Urothelium cell line (cell line): ENCODE measurements around the gene SPOCK2.

ENCODE experiments used
- DNase-seq: peaks from one replicate; pipeline ENCODE4 v3.0.0; 2011; ENCODE audit warnings: low spot score, mixed read lengths
- FAIRE-seq: peaks from 2 replicates; lab custom pipeline; 2011; peaks lifted over from hg19 to GRCh38; lab: Jason Lieb, UNC

The SPOCK2 gene

GRCh38 chr10:72090326-72090725, 2.0 kb upstream of the SPOCK2 start:
- FAIRE-seq, result no peak
- DNase-seq, result no peak

- no peak for DNase-seq
Observed at GRCh38 chr10:72089618-72090017, 1.3 kb upstream of the SPOCK2 start.

GRCh38 chr10:72088889-72089575, 681 bp upstream of the SPOCK2 start:
- FAIRE-seq (no peak), DNase-seq (no peak)

More at GRCh38 chr10:72089618-72090017, 1.3 kb upstream of the SPOCK2 start:
- FAIRE-seq, result no peak

- DNase-seq (no peak), FAIRE-seq (no peak)
Observed at GRCh38 chr10:72087392-72087968, 871 bp downstream of the SPOCK2 start.

- DNase-seq (no peak), FAIRE-seq (no peak)
Observed at GRCh38 chr10:72086466-72087391, 1.6 kb downstream of the SPOCK2 start.

GRCh38 chr10:72085864-72086465, 2.4 kb downstream of the SPOCK2 start:
- DNase-seq, result no peak
- no peak for FAIRE-seq

- FAIRE-seq (no peak), DNase-seq (no peak)
Observed at GRCh38 chr10:72085166-72085565, 3.2 kb downstream of the SPOCK2 start.

GRCh38 chr10:72083790-72084459, 4.4 kb downstream of the SPOCK2 start:
- no peak for FAIRE-seq
- DNase-seq, result no peak

GRCh38 chr10:72082856-72083789, 5.2 kb downstream of the SPOCK2 start:
- DNase-seq (no peak), FAIRE-seq (no peak)

GRCh38 chr10:72081772-72082590, 6.4 kb downstream of the SPOCK2 start:
- FAIRE-seq, result peak; percentile 48
- no peak for DNase-seq

GRCh38 chr10:72081210-72081609, 7.1 kb downstream of the SPOCK2 start:
- FAIRE-seq, result peak; percentile 37
- no peak for DNase-seq

- DNase-seq, result peak; percentile 59
- FAIRE-seq, result no peak
Observed at GRCh38 chr10:72080042-72080975, 8.0 kb downstream of the SPOCK2 start.

GRCh38 chr10:72079356-72079755, 9.0 kb downstream of the SPOCK2 start:
- no peak for FAIRE-seq
- DNase-seq, result no peak

GRCh38 chr10:72077275-72077990, 10.9 kb downstream of the SPOCK2 start:
- no peak for DNase-seq
- no peak for FAIRE-seq

GRCh38 chr10:72076756-72077155, 11.6 kb downstream of the SPOCK2 start:
- FAIRE-seq, result no peak
- DNase-seq, result no peak

GRCh38 chr10:72075376-72076115, 12.8 kb downstream of the SPOCK2 start:
- no peak for DNase-seq
- FAIRE-seq, result no peak
